ENCODE data around the gene NYAP2.

The NYAP2 gene

DNA sequence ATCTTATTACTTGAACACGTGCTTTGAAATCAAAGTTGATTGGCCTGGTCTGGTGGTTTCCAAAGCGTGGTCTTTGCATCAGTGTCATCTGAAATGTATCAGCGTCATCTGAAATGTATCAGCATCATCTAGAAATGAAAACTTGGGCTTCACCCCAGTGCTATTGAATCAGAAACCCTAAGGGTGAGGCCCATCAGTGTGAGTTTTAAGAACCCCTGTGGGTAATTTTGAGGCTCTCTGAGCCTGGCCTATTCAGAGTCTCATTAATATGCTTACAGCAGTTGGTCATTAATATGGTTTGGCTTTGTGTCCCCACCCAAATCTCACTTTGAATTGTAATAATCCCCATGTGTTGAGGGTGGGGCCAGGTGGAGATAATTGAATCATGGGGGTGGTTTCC is 85.2 kb downstream of the NYAP2 start:
- DNase-seq (ENCODE audit: low read depth in 2 of 2): no peak

DNA sequence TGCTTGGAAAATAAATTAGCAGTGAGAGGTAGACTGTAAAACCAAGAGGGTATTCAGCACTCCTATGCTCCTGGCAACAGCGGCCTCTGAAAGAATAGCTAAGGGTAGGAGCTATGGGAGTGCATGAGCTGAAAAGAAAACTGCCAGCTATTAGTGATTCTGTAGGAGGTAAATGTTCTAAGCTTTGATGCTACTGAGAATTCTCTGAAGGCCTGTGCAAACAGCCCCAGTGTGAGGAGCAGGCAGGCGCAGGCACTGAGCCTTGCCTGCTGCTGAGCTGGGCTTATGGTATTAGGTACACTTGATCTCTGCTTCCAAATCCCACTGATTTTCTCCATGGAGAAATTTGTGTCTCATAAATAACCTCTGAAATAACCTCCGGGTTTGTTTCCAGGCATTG is 86.7 kb downstream of the NYAP2 start:
- no peak for DNase-seq (ENCODE audit: low read depth in 2 of 2)

DNA sequence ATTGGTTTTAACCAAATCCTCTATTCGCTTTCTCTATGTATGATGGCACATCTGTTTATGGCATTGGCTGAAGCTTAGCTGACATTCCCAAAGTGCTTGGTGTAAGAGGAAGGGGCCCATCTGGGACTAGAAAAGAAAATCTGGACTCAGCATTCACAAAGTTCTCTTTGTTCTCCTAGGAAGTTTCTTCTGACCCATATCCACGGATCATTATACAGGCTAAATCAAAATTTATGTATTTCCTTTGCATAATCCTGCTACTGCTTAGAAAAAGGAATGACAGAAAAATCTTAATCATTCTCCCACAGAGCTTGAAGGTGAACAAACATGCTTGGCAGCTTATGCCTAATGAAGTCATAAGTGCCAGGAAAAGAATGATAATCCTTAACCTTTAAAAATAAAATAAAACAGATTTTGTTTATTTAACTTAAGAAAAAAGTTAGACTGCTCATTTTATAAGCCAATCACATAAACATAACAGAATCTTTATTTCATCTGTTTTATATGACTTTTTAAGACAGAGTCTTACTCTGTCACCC is 88.4 kb downstream of the NYAP2 start:
- DNase-seq (ENCODE audit: low read depth in 2 of 2): no peak

DNA sequence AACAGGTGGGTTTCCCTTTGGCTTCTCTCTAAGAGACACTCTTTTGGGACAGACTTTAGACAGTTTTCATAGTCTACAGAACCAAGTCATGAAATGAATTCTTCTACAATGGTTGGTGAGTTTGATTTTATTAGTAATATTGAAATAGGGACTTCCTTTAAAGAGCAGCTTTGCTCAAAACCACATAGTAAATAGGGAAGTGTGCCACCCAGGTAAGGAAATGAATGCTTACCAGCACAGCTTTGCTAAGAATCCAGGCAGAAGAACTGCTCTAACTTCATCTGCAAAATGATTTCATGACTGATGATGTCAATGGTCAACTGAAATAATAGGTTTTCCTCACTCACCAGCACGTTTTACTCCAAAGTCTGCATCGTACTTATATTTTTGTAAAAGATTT is 89.2 kb downstream of the NYAP2 start:
- DNase-seq (ENCODE audit: low read depth in 2 of 2): no peak

DNA sequence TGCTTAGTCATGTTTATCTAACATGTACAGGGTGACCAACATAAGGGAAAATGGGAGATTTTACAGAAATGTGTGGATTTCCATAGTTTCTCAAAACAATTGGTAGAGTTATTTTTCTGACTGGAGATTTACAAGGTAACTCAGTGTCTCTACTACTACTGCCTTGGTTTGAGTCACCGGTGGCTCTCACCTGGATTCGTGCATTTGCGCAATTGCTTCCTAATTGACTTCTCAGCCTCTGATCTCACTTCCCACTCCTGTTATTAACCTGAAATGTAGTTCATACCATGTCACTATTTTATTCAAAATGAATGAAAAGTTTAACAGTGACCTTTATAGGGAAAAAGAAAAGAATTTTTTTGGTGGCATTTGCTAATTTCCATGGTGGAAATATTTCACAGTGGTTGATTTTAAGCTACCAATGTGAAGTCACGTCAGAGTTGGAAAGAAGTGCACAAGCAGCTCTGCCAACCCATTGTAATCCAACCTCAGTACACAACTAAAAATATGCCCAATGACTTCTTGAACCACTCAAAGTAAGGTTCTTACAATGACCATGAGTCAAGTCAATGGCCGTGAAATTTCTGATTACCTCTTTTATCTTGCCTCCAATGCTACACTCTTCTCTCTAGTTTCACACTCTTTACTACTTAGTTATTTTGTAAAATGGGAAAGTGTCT is 94.0 kb downstream of the NYAP2 start:
- no peak for DNase-seq (ENCODE audit: low read depth in 2 of 2)

DNA sequence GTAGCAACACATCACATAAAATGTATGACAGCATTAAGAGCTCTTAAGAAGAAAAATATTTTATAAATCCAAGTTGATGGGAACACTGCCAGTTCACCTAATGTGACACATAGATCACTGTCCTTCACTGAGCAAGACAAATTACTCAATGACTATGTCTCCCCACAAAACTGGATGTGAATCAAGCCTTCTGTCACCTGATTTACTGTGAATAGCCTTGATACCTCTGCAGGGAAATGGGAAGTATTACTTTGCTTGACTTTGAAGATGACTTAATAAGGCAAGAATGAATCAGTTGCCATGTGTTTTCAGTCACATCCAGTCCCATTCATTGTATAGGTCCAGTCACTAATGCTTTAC is 94.6 kb downstream of the NYAP2 start:
- no peak for DNase-seq (ENCODE audit: low read depth in 2 of 2)

DNA sequence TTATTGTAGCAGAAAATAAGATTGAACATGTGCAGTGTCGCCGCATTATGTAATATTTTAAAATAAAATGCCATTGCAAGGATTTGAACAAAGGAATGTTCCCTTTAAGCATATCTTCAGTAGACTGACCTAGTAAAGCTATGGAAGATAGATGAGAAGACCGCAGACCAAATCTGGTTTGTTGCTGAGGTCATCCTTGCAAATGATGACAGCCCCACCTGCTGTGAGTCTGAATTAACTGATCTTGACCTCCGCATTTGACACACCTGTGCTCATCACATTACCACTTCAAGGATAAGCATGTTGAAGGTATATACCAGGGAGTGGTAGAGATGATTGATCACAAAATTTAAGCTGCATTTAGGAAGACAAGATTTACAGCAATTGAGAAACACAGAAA is 96.2 kb downstream of the NYAP2 start:
- DNase-seq (ENCODE audit: low read depth in 2 of 2): no peak

DNA sequence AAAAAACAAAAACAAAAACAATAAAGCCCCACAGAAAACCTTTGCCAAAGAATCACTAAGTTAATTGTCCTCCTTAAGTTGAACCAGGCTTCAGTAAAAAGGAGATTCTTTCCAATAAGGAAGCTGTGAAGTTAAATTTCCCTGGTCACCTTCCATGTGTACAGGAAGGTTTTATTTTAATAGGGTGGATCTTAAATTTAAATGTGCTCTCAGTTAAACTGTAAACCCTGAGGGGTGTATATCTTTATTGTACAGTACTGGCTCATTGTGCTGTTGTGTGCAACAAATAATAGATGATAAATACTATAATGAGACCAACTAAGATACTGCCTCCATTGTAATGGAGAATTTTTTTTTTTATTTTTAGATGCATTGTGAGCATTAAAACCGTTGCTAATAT is 97.1 kb downstream of the NYAP2 start:
- DNase-seq (ENCODE audit: low read depth in 2 of 2): no peak

DNA sequence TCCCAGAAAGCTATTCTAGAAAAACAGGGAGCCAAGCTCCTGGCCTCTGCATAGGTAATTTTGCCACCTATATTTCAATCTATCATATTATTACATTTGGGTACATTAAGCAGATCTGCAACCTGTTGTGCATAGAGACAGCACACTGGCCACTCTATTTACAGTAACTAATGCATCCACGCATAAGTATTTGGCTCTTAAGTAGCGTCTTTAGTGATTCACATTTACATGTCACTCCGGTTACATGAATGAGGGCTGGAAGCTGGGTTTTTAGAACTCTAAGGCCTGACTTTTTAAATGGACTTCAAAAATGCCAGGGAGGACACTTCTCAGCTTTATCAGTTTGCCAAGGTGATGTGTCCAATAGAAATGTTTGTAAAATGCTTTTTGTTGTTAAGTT is 97.7 kb downstream of the NYAP2 start:
- DNase-seq (ENCODE audit: low read depth in 2 of 2): no peak

DNA sequence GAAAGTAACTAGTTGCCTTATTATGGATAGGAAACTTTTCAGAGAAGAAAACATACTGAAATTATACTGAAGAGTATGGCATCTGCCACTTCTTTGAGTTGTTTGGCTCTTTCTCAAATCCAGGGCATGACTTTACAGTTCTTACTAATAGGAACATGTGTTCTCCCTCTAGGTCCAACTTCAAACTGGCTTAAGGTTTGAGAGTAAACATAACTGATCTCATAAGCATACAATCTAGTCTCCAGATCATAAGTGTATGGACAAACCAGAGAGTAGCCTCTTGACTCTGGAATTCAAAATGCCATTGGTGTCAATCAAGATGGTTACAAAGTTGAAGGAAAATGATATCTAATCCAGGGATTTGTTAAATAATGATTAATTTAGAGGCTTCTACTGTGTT is 101.5 kb downstream of the NYAP2 start:
- DNase-seq (ENCODE audit: low read depth in 2 of 2): no peak

DNA sequence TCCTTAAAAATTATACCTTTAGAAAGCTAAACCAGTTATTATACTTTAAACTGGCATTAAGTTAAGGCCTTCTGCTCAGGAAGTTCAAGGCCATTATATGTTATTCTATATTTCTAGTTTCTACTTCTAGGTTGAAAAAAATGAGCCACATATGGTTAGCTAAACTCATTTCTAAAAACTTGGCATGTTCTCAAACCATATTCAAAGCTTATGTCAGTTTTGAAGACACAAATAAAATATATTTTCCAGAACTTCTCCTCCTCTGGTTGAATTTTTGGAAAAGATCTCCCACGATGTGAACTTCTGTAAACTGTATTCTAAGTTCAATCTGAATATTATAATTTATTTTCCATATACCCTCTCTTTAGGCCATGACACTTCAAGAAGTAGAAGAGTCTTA is 103.5 kb downstream of the NYAP2 start:
- DNase-seq (ENCODE audit: low read depth in 2 of 2): no peak

DNA sequence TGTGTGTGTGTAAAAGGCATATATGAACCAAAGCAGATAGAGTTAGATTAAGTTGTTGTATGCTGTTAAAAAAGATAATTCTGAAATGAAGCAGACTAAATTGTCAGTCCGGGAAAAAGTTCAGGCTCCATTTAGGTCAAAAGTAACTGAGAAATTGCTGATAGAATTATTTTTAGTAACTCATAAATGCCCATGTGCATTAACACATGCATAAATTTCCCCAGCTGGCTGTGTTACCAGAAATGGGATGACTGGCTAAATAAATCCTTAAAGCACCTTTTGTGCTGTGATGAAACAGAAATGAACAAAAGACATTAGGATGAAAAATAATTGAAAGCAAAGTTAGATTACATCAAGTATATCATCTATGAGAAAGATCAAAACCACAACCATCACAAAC is 111.3 kb downstream of the NYAP2 start:
- no peak for DNase-seq (ENCODE audit: low read depth in 2 of 2)

DNA sequence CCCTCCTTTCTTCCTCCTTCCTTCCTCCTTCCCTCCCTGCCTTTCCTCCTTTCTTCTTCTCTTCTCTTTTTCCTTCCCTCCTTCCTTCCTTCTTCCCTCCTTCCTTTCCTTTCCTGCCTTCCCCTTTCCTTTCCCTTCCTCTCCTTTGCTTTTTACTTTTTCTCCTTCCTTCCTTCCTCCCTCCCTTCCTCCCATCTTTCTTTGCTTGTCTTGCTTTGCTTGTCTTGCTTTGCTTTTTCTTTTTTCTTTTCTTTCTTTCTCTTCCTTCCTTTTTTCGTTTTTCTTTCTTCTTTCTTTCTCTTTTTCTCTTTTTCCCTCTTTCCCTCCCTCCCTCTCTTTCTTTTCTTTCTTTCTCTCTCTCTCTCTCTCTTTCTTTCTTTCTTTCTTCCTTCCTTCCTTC is 113.0 kb downstream of the NYAP2 start:
- DNase-seq (ENCODE audit: low read depth in 2 of 2): no peak

DNA sequence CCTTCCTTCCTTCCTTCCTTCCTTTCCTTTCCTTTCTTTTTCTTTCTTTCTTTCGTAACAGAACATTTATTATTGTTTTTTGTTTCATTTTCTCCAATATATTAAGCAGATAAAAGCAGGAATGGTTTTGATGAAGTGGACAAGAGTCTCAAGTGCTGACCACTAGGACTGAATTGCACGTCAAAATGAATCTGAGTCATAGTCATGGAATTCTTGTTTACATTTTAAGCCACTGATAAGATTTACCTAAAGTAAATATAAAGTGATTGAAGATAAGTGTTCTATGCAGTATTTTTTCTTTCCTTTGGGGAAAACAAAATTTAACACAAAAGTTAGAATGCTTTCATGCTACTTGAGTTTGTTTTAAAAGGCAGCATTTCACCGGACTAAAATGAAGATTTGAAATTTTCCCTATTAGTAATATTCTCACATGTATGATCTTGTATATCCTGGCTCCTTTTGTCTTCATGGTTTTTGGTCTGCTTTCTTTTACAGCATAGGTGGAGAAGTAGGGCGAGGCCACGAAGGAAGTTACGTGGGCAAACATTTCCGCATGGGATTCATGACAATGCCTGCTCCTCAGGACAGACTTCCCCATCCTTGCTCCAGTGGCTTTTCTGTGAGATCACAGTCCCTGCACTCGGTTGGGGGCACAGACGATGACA is 113.5 kb downstream of the NYAP2 start:
- DNase-seq (ENCODE audit: low read depth in 2 of 2): no peak

DNA sequence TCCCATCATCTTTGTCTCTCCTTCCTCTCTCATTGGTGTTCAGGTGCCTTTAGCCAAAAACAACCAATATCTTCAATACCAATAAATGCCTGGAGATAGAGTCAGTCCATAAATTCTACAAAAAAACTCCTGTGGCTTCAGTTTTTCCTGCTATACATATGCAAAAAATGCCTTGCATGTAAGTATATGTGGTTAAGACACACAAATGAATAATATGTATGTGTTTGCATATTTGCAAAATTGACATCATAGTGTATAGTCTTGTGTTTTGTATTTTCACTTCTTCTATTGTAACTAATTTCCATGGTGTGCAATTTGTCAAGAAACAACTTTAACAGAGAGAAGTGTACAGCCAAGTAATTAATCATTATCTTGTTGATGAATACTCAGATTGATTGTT is 115.5 kb downstream of the NYAP2 start:
- no peak for DNase-seq (ENCODE audit: low read depth in 2 of 2)

DNA sequence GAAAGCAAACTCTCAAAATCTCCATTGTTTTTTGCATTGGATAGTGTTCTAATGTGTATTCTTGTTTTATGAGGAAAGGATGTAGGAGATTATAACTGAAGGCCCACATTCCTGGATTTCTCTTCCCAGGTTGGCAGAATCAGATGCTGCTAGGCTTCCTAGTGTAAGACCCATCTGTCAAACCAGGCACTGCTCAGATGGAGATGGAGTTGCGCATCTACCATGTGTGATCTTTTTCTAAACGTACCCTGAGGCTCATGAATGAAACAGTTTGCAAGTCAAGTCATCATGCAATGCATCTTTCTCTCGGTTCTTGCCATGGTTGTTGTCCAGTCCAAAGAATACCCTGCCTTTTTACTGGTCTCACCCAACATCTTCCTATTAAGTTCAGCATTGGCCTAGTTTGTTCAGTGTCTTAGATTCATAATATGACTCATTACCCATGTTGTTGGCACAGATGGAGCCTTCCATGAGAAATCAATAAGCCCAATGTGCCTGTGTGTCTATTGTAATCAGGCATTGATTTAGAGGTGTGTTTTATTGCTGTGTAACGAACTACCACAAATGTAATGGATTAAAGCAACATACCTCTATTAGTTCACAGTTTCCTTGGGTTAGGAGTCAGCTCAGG is 127.4 kb downstream of the NYAP2 start:
- DNase-seq (ENCODE audit: low read depth in 2 of 2): no peak

DNA sequence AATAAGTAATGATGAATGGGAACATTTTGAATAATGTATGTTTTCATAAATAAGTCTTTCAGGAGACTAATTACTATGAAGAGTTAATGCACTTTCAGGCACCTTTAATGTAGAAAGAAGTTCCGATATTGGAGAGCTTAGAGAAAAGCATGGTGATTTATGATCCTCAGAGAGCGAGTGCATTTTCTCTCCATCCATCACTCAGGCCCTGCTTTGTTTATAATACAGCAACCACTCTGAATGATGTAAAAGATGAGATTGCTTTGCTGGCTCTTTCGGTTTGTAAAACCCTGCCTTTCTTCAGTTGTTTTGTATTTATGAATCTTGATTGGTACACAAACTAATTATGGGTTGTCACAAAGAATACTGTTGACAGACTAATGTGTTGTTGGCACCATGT is 132.0 kb downstream of the NYAP2 start:
- DNase-seq (ENCODE audit: low read depth in 2 of 2): no peak

DNA sequence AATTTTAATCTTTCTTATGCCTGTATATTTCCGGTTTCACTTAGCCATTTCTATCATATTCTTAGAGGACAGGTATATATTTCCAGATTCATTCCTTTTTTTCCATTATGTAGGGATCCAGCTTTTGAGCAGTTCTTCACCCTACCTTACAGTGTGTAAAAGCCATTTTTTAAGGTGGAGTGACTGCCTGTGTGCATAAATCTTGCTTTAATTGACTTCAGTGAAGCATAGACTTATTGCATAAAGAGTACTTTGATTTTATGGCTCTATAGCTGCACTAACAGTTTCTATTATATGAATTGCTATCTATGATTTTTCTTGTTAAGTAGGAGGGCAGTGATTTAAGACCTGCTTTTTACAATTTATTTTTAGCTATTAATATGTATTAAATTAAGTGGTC is 132.6 kb downstream of the NYAP2 start:
- no peak for DNase-seq (ENCODE audit: low read depth in 2 of 2)

DNA sequence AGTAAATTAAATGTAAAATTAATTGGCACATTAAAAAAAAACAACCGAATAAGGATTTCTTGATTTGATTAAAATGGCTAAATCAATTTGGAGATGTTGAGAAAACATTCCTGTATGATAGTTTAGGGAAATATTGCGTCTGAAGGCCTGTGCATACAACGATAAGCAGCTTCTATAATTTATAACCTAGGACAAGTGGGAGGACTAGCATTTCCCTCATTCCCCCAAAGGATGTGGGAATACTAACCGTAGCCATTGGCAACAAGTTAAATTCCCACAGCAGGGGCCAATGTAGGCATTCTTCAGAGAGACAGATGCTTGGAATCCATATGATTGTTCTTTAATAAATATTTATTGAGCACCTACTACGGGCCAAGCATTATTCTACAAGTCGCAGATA is 134.5 kb downstream of the NYAP2 start:
- no peak for DNase-seq (ENCODE audit: low read depth in 2 of 2)

DNA sequence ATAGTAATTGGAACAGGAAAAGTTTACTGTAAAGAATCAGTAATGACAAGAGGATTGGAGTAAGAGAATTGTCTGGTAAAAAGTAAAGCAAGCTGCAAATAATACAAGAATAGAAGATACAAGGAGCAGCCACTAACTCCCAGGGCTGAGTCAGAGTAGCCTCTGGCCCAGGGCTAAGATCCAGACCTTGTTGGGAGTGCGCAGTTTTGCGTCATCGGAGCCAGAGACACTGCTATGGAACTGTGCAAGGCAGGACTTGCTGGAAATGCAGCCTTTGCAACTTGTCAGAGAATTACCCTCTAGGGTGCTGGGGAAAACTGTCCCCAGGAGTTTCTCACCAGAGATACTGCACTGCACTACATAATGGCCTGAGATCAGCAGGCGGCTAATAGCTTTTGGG is 135.2 kb downstream of the NYAP2 start:
- no peak for DNase-seq (ENCODE audit: low read depth in 2 of 2)

DNA sequence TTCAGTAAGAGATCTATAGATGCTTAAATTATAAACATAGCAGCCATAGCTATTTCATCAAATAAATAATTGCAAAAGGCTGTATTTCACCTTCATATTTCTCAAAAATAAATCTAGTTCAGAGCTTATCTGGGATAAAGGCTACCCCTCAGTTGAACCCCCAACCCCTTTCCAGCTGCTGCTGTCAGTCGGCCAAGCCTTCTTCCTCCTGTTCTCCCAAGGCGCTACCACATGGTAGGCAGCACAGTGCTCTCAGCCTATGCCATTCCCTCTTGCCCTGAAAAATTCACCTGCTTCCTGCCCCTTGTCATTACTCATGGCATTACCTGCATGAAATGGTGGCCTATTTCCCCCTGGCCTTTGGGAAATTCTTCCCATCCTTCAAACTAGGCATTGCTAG is 136.5 kb downstream of the NYAP2 start:
- DNase-seq (ENCODE audit: low read depth in 2 of 2): no peak

DNA sequence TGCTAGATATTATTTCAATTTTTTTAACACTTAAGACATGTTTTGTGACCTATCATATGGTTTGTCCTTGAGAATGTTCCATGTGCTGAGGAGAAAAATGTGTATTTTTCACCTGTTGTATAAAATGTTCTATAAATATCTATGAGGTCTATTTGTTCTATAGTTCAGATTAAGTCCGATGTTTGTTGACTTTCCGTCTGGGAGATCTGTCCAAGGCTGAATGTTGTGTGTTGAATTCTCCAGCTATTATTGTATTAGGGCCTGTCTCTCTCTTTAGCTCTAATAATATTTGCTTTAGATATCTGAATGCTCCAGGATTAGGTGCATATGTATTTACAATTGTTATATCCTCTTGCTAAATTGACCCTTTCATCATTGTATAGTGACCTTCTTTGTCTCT is 144.1 kb downstream of the NYAP2 start:
- no peak for DNase-seq (ENCODE audit: low read depth in 2 of 2)

DNA sequence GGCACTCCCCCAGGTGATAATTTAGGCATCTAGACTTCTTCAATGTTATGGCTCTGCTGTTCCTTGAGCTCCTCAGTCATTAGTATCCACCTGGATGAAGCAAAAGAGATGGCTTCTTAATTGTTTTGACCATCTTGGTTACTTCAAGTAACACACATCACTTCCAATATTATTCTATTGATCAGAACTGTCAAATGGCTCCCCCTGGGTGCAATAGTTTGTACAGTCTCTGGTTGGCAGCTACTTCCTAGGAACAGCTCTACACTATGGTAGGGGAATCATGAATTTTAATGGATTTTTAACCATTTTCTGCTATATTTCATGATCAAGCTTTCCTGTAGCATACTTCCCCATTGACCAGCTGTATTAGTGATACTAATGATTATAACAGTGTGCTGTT is 157.0 kb downstream of the NYAP2 start:
- no peak for DNase-seq (ENCODE audit: low read depth in 2 of 2)

All from activated CD4-positive, alpha-beta T cell treated with anti-CD3 and anti-CD28 coated beads for 24 hours (primary cell).